ENCODE results near the gene AKAP10.
"Not testable (repeated sequence)": the region's sequence is repeated elsewhere in the genome, so short reads cannot be mapped to it uniquely, and the experiment has no call there.

AKAP10 gene

GRCh38 chr17:19978805-19979211, 1.2 kb upstream of the AKAP10 start:
- DNase-seq: no peak

GRCh38 chr17:19978209-19978802, 678 bp upstream of the AKAP10 start:
- DNase-seq: no peak

- no peak for DNase-seq
Observed at GRCh38 chr17:19975601-19976000, 2.0 kb downstream of the AKAP10 start.

GRCh38 chr17:19973156-19973555, 4.5 kb downstream of the AKAP10 start:
- DNase-seq: no peak

- not testable (repeated sequence) for DNase-seq
Observed at GRCh38 chr17:19962954-19963353, 14.7 kb downstream of the AKAP10 start.

GRCh38 chr17:19958023-19958422, 19.6 kb downstream of the AKAP10 start:
- no peak for DNase-seq

GRCh38 chr17:19955099-19955498, 22.5 kb downstream of the AKAP10 start:
- no peak for DNase-seq

GRCh38 chr17:19951411-19951810, 26.2 kb downstream of the AKAP10 start:
- DNase-seq: not testable (repeated sequence)

GRCh38 chr17:19950624-19951195, 26.9 kb downstream of the AKAP10 start:
- not testable (repeated sequence) for DNase-seq

GRCh38 chr17:19948116-19948943, 29.3 kb downstream of the AKAP10 start:
- no peak for DNase-seq

GRCh38 chr17:19946921-19947320, 30.7 kb downstream of the AKAP10 start:
- no peak for DNase-seq

- DNase-seq: no peak
Observed at GRCh38 chr17:19945009-19945626, 32.5 kb downstream of the AKAP10 start.

- no peak for DNase-seq
Observed at GRCh38 chr17:19943599-19943998, 34.0 kb downstream of the AKAP10 start.

- no peak for DNase-seq
Observed at GRCh38 chr17:19943026-19943425, 34.6 kb downstream of the AKAP10 start.

- no peak for DNase-seq
Observed at GRCh38 chr17:19940722-19941464, 36.7 kb downstream of the AKAP10 start.

- no peak for DNase-seq
Observed at GRCh38 chr17:19939993-19940721, 37.5 kb downstream of the AKAP10 start.

- DNase-seq: no peak
Observed at GRCh38 chr17:19938736-19939135, 38.9 kb downstream of the AKAP10 start.

- no peak for DNase-seq
Observed at GRCh38 chr17:19937522-19937921, 40.1 kb downstream of the AKAP10 start.

- DNase-seq: no peak
Observed at GRCh38 chr17:19935169-19935568, 42.5 kb downstream of the AKAP10 start.

GRCh38 chr17:19933628-19934027, 44.0 kb downstream of the AKAP10 start:
- DNase-seq: no peak

- DNase-seq: no peak
Observed at GRCh38 chr17:19933221-19933620, 44.4 kb downstream of the AKAP10 start.

- no peak for DNase-seq
Observed at GRCh38 chr17:19928299-19928698, 49.3 kb downstream of the AKAP10 start.
